PC-3 (cell line): ENCODE results near the gene NTN4. TPM values are rescaled to one million over a fixed set of nuclear protein-coding genes. Genes with fewer than 3 reads are reported as not detected.

Source experiments
- ATAC-seq: fragments of 200-7000 bp; cut with Tn5 transposase; 2 replicates; pipeline ENCODE4 v1.9.1; 2020; ENCODE audit warnings: mild to moderate bottlenecking, moderate library complexity
- Bru-seq: library from RNA; stranded (reverse); fragments of 400-500 nt; gene quantifications from one replicate; lab custom pipeline; 2021; lab: Mats Ljungman, UMichigan
- BruChase-seq, 2 experiments: library from RNA; stranded (reverse); fragments of 400-500 nt; gene quantifications; one replicate each; lab custom pipeline; 2021; lab: Mats Ljungman, UMichigan
- BruUV-seq: library from RNA; stranded (reverse); fragments of 400-500 nt; replicated peaks from 2 replicates; lab custom pipeline; 2021; lab: Mats Ljungman, UMichigan
- CTCF ChIA-PET: fragments of 300-600 bp; sonication (Branson Sonifier 250); formaldehyde crosslinking; loops from one replicate; lab custom pipeline; 2022; ENCODE audit warnings: antibody characterized with exemption; lab: Charles Lee
- POLR2A ChIA-PET: fragments of 300-600 bp; sonication (Branson Sonifier 250); formaldehyde crosslinking; loops from one replicate; lab custom pipeline; 2022; ENCODE audit warnings: antibody characterized with exemption; ENCODE audit not compliant: unreplicated experiment; lab: Charles Lee
- DNase-seq: peaks from one replicate; pipeline ENCODE4 v3.0.0-alpha.2; 2015
- H2AFZ ChIP-seq: fragments of 300-600 bp; sonication (generic); 2 replicates; pipeline ENCODE4 v1.6.0; 2016; ENCODE audit warnings: antibody characterized with exemption, low read length
- H3F3A ChIP-seq: fragments of 300-600 bp; sonication (generic); one replicate; pipeline ENCODE4 v1.6.0; 2017; ENCODE audit warnings: antibody characterized with exemption, low read length, control low read depth, mild to moderate bottlenecking; ENCODE audit not compliant: unreplicated experiment
- H3K27ac ChIP-seq: fragments of 300-600 bp; sonication (generic); 2 replicates; pipeline ENCODE4 v1.5.1; 2016; ENCODE audit warnings: mild to moderate bottlenecking, low read length
- H3K27me3 ChIP-seq: fragments of 300-600 bp; sonication (generic); 2 replicates; pipeline ENCODE4 v1.6.1; 2016; ENCODE audit warnings: low read length, mixed read lengths
- H3K36me3 ChIP-seq: fragments of 300-600 bp; sonication (generic); 2 replicates; pipeline ENCODE4 v1.6.1; 2016; ENCODE audit warnings: low read depth, mixed run types, low read length, mixed read lengths
- H3K4me1 ChIP-seq: fragments of 300-600 bp; sonication (generic); 2 replicates; pipeline ENCODE4 v1.5.1; 2016; ENCODE audit warnings: low read length; ENCODE audit not compliant: insufficient read depth
- H3K4me2 ChIP-seq: fragments of 300-600 bp; sonication (generic); 2 replicates; pipeline ENCODE4 v1.6.0; 2016; ENCODE audit warnings: low read length
- H3K4me3 ChIP-seq: fragments of 300-600 bp; sonication (generic); 2 replicates; pipeline ENCODE4 v1.5.1; 2016; ENCODE audit warnings: mild to moderate bottlenecking, low read length, mixed read lengths
- H3K79me2 ChIP-seq: fragments of 300-600 bp; sonication (generic); 2 replicates; pipeline ENCODE4 v1.6.1; 2017; ENCODE audit warnings: low read length, mixed read lengths
- H3K9ac ChIP-seq: fragments of 300-600 bp; sonication (generic); 2 replicates; pipeline ENCODE4 v1.6.0; 2016; ENCODE audit warnings: mild to moderate bottlenecking, low read length
- H3K9me2 ChIP-seq: fragments of 300-600 bp; sonication (generic); replicated peaks from 2 replicates; pipeline ENCODE4 v1.6.1; 2016; ENCODE audit warnings: mixed run types, low read length, mixed read lengths
- H3K9me3 ChIP-seq: fragments of 300-600 bp; sonication (generic); 2 replicates; pipeline ENCODE4 v1.6.1; 2016; ENCODE audit warnings: low read length, mixed read lengths
- H4K20me1 ChIP-seq: fragments of 300-600 bp; sonication (generic); 2 replicates; pipeline ENCODE4 v1.6.1; 2016; ENCODE audit warnings: low read length, mixed read lengths
- CTCF ChIP-seq: fragments of 300-600 bp; sonication (generic); conservative IDR thresholded peaks from 2 replicates; pipeline ENCODE4 v1.5.1; 2017; ENCODE audit warnings: antibody characterized with exemption, low read depth, mild to moderate bottlenecking, low read length
- EZH2 ChIP-seq: fragments of 300-600 bp; sonication (generic); IDR thresholded peaks from one replicate; pipeline ENCODE4 v1.6.1; 2017; ENCODE audit warnings: antibody characterized with exemption, mild to moderate bottlenecking, low read length; ENCODE audit not compliant: unreplicated experiment
- EZH2phosphoT487 ChIP-seq: fragments of 300-600 bp; sonication (generic); IDR thresholded peaks from 2 replicates; pipeline ENCODE4 v1.6.1; 2018; ENCODE audit warnings: mild to moderate bottlenecking, antibody characterized with exemption, low read length, borderline replicate concordance
- intact Hi-C: fragments of 100-400 bp; cut with micrococcal nuclease; formaldehyde crosslinking; loops from 2 replicates; pipeline ENCODE4 v1.9.0; 2023
- long read RNA-seq: library from polyadenylated mRNA; unstranded; transcript quantifications from one replicate; pipeline ENCODE4 v2.0.0, GENCODE V29; 2021; ENCODE audit not compliant: unreplicated experiment
- total RNA-seq: library from RNA; depleted of rRNA; stranded (reverse); fragments of >200 nt; gene quantifications from 2 replicates; pipeline ENCODE4 v1.2.3, GENCODE V29; 2014; rRNA removed

Gene NTN4
- total RNA-seq (39.6 and 40.3 TPM in 2 replicates), Bru-seq, nascent RNA (percentile 97 among the genes with signal in this experiment), BruChase-seq, experiment 1, labeled RNA remaining after a 6-hour chase (percentile 86 among the genes with signal in this experiment), BruChase-seq, experiment 2, labeled RNA remaining after a 2-hour chase (percentile 88 among the genes with signal in this experiment)
- long read RNA-seq, transcript NTN4-201 (10 exons, 3,615 nt): major isoform, 635 of 795 reads
- long read RNA-seq, partial matches to known transcripts: 73 of 795 reads
- long read RNA-seq, other reads (novel, unspliced or antisense): 86 of 795 reads

- POLR2A ChIA-PET: interaction anchor here (0.7 to 2.0 kb wide), 2 partner anchors 12 to 15 kb away, joined by 3 to 11 read pairs; no protein-coding TSS in a partner anchor
- DNase-seq (peak; percentile 60), ATAC-seq (peak; percentile 47)
- Histone ChIP-seq H3K27me3 (no peaks in the 10 kb centered on the region), H3K27ac (peak within 1 kb of the TSS; percentile 91), H3K4me2 (peak within 1 kb of the TSS; percentile 99), H3K9me3 (no peaks in the 10 kb centered on the region), H3K4me3 (peak within 1 kb of the TSS; percentile 94), H3K36me3 (peaks cover 17% of the 10 kb centered on the region), H3K4me1 (peaks cover 65% of the 10 kb centered on the region), H3F3A (no peaks in the 10 kb centered on the region), H3K9ac (peak within 1 kb of the TSS; percentile 99), H4K20me1 (0 out of 2 replicates have a peak, but pooled peaks cover 7% of the 10 kb centered on the region), H3K79me2 (peaks cover 61% of the 10 kb centered on the region), H3K9me2 (no peaks in the 10 kb centered on the region), H2AFZ (peak within 1 kb of the TSS; percentile 77)
- CTCF ChIA-PET: no interaction called here
- intact Hi-C loops: no loop called here
- TF ChIP-seq EZH2: no peak
- TF ChIP-seq CTCF: no peak
- TF ChIP-seq EZH2phosphoT487: no peak
- BruUV-seq: no TSS peak
Measured at GRCh38 chr12:95790033-95790916, at the start of gene NTN4. TSS of gene NTN4 (minus strand) at chr12:95790764. CDS start at chr12:95790309, 455 bp downstream.

- BruUV-seq: no TSS peak
- Histone ChIP-seq H3K4me3 (peak overlapping the region; percentile 44), H3K27me3 (no peaks in the 10 kb centered on the region), H4K20me1 (no peaks in the 10 kb centered on the region), H3K36me3 (no peaks in the 10 kb centered on the region), H3K9me2 (no peaks in the 10 kb centered on the region), H3F3A (peaks cover 11% of the 10 kb centered on the region), H3K4me1 (peaks cover 31% of the 10 kb centered on the region), H3K9ac (no peak overlapping the region), H2AFZ (peak overlapping the region; percentile 48), H3K27ac (no peak overlapping the region), H3K4me2 (peak overlapping the region; percentile 45), H3K9me3 (no peaks in the 10 kb centered on the region), H3K79me2 (no peaks in the 10 kb centered on the region)
- TF ChIP-seq CTCF (no peak), EZH2 (no peak), EZH2phosphoT487 (no peak)
- ATAC-seq: peak; percentile 15
- POLR2A ChIA-PET: interaction anchor here (0.6 kb wide), 1 partner anchor 26 kb away, joined by 4 read pairs; no protein-coding TSS in a partner anchor
- intact Hi-C loops: no loop called here
- peak; percentile 85 for DNase-seq
- CTCF ChIA-PET: no interaction called here
Measured at GRCh38 chr12:95838125-95838524, 47.6 kb upstream of the NTN4 start.
